Activated T-helper 9 cell treated with anti-CD3 and anti-CD28 coated beads, Interleukin-2, amount 50 U/mL, for 16 hours (primary cell): ENCODE data around the gene KCNIP4.

ENCODE experiments used
- DNase-seq: peaks from one replicate; pipeline ENCODE4 v3.0.0-alpha.2; 2020; ENCODE audit warnings: low read depth

KCNIP4 gene

GRCh38 chr4:21901281-21901680 is 47.3 kb downstream of the KCNIP4 start:
- no peak for DNase-seq

DNA sequence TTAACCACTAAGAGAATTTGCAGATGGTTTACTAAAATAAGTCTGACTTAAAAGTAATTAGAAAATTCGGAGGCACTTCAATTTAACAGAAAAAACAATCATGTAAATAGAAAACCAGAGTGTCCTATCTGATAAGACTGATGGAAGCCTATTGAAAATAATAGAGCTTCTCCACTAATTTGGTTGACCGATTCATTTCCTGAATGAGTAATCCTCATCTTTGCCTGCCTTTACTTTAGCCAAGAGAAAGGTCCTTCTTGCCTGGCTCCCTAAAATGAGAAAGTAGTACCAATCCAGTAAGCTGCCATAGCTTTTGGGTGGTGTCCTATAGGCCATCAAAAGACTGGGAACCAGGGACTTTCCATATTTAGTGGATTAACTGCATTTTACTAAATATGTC is 48.4 kb downstream of the KCNIP4 start:
- DNase-seq, result no peak

GRCh38 chr4:21898101-21898500 is 50.5 kb downstream of the KCNIP4 start:
- no peak for DNase-seq

- no peak for DNase-seq
Measured at GRCh38 chr4:21896767-21897166, 51.8 kb downstream of the KCNIP4 start.

DNA sequence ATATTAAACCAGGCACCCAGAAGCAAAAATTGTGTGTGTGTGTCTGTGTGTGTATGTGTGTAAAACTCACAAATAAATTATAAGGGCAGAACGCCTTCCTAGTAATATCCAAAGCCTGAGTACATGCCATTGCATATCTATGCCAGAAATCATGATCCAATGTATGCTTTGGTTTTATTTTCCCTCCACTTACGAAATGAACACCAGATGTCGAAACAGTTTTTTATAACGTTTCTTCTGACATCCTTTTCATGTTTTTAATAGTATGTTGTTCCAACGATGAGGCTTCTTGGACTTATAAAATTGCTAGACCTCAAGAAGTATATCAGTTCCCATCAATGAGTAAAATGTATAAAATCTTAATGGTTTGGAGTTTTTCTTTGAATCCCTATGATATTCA is 55.4 kb downstream of the KCNIP4 start:
- DNase-seq, result no peak

- DNase-seq, result no peak
Measured at GRCh38 chr4:21890231-21890630, 58.3 kb downstream of the KCNIP4 start.

GRCh38 chr4:21888195-21888976 is 60.2 kb downstream of the KCNIP4 start:
- no peak for DNase-seq

DNA sequence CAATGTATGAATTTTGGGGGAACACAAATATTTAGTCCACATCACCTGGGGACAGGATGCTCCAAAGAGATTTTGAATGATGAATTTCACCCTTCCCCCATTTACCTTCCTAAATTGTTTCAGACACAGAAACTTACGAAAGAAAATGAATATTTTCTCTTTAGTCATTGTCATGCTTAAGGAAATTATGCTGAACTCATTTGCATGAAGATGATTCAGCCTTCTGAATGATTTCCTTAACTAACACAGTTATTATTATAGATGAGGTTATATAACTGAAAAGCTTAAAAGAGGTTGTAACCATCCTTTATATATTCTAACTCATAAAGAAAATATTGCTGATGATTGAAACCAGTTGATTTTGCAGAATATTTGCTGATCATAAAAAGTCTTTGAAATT is 61.1 kb downstream of the KCNIP4 start:
- no peak for DNase-seq

- no peak for DNase-seq
Measured at GRCh38 chr4:21885770-21886169, 62.8 kb downstream of the KCNIP4 start.

DNA sequence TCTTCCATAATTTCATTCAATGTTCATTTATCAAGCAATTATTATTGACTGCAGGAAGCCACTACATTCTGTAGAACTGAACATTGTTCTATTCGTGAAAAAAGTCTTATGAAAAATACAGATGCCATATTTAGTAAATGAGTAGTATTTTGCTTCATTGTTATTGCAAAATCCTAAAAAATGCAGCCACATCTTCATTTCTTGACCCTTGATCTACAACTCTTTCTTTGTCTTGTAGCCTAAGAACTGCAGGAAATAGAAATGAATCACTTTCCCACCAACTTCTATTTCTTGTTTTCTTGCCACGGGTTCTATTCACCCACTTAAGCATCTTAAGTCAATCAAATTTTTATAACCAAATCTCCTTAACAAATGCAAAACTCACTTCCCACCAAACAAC is 63.3 kb downstream of the KCNIP4 start:
- DNase-seq, result no peak

DNA sequence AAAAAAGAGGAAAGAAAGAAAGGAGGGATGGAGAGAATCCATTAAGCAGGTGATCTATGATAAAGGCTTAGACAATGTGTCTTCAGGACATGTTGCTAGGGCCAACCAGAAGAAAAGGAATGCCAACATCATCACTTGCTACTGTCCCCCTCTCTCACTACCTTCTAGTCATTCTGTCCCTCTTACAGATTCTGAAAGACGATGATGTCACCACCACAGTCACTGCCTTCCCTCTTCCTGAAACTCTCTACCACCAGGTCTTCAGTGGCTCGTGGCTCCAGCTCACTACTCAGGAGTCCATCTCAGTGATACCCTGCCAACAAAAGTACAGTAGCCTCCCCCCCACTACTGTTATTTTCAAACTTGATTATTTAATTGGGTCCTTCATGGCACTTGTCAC is 64.0 kb downstream of the KCNIP4 start:
- DNase-seq, result no peak

DNA sequence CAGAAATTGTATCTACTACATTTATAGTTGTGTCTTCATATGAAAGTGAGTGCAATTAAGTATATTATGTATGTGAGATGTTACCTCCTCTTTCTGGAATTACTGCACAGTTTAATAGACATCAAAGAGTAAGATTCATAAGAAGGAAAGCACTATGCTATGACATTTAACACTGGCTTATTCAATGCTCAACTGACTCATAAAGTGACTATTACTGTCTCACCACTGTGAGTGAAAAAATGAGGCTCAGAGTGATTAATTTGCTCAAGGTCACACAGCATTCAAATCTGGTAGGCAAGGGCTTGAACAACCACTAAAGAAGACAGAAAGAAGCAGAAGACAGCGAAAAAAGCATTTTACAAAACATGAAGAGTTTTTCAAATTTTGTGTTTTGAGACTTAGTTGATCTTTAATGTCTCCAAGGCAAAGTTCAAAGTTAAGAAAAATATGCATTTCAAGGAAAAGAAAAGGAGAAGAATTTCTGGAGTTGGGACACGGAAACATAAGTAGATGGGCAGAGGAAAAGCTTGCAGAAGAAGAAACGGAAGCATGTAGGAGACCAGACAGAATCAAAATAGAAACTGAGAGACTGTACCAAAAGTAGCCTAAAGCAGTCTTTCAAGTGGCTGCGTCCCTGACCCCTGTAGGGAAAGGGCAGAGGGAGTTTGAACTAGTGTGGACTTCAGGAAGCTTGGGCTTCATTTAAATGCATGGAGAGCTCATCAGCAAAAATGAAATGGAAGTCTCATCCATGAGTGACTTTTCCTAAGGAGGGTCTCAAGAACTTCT is 66.3 kb downstream of the KCNIP4 start:
- no peak for DNase-seq

DNA sequence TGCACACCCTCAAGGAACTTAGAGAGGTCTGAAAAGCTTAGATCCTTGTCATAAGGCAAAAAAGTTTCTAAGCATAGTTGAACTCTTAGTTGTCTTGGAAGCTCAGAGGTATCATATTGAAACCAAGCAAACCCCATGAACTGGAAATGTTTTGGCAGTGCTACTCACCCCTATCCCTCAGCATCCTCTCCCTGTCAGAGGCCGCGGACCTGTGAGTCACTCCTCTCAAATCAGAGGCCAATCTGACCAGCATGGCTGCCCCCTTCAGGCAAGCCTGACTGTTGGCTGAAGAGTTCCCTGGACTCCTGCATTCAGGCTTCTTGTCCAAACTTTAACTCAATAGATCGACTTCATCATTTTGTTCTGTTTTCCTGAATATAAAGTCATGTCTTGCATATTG is 69.4 kb downstream of the KCNIP4 start:
- DNase-seq, result no peak

GRCh38 chr4:21876711-21877110 is 71.9 kb downstream of the KCNIP4 start:
- DNase-seq, result no peak

- DNase-seq, result no peak
Measured at GRCh38 chr4:21873145-21873544, 75.4 kb downstream of the KCNIP4 start.

DNA sequence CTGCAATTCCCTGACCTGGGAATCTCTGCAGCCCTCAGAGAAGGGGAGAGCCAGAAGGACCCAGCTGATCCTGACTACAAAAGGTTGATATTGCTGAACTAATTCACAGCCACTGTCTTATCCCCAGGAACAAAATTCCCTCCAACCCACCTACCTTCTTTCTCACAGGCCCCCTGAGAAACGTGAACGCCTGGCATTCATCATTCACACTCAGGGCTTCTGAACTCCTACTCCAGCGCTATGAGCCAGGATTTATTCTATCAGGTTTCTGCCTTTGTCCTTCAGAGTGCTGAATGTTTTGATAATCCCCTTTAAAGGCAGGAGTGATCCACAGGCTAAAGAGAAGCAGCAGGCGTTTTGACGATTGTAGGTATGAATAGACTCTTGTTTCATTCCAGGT is 76.5 kb downstream of the KCNIP4 start:
- DNase-seq, result no peak

DNA sequence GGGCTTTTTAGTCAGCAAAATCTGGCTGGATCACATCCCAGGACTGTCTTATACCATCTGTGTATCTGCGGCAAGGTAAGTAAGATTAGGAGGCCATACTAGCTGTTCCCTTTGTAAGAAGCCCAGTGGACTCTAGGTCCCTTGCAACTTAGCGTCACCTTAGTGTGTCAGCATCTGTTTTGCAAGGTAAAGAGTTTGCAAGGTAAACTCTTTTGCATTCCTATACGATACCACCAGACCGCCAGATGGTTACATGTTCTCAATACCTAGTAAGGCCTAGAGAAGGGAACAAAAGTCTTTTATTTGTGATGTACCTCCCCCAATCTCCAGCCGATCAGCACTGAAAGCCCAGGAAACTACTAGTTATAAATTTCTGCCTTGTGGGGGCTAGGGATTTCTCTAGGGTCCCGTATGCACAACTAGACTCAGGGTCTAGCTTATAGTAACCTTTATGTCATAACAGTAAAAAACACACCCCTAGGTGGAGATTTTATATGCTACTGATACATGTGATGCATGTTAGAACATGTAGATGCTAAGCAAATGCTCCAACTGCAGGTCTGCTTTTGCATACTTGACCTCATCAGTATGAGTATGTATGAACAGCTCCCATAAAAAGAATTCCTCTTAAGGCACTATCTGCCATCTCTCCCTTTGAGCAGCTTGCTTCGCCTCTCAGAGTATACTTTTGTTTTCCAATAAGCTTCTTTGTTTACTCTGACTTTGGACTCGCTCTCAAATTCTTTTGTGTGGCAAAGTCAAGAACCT is 78.4 kb downstream of the KCNIP4 start:
- DNase-seq, result no peak

- DNase-seq, result no peak
Measured at GRCh38 chr4:21864686-21865085, 83.9 kb downstream of the KCNIP4 start.

GRCh38 chr4:21862917-21863316 is 85.7 kb downstream of the KCNIP4 start:
- no peak for DNase-seq

DNA sequence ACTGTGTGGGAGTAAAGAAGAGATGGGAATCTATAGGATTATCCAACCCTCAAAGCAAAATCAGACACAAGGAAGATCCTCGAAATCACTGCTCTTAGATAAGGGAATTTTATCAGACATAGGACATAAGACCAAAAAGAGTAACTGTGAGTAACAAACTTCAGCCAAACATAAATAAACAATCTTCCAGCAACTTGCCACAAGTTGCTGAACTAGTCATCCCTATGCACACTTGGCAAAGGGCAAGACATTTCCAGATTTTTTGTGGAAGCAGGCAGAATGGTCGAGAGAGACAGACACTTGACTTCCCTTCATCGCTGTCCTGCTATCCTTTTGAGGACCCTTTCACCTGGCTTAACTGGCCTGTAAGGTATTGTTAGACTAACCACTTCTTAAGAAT is 89.6 kb downstream of the KCNIP4 start:
- no peak for DNase-seq

- DNase-seq, result no peak
Measured at GRCh38 chr4:21856754-21857153, 91.8 kb downstream of the KCNIP4 start.

GRCh38 chr4:21856301-21856700 is 92.3 kb downstream of the KCNIP4 start:
- no peak for DNase-seq

DNA sequence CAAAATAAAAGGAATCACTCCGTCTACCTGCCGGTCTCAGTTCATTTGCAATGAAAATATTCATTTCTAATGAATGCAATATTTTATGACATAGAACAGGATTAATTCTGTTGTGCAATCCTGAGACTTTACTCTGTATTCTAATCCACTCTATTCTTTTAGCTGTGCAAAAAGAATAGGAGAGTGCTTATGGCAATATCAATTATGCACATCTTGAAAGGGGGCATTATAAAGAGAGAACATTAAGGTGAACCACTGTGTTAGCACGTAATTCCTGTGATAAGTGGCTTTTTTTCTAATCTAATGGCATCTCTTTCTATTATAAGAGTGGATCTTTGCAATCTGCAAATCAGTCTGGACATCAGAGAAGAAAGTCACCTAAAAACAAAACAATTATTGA is 99.5 kb downstream of the KCNIP4 start:
- DNase-seq, result no peak
